ENCODE measurements around the gene PARD3. TPM values are rescaled to one million over a fixed set of nuclear protein-coding genes. Genes with fewer than 3 reads are reported as not detected.
A peak's percentile ranks its signal among the peaks of the same experiment; 100 is the strongest.
"Not testable (repeated sequence)": the region's sequence is repeated elsewhere in the genome, so short reads cannot be mapped to it uniquely, and the experiment has no call there.

PARD3 gene
- total RNA-seq, 1 experiment from 2014 or later: 30.0 TPM

- no peak for DNase-seq (ENCODE audit: low read depth)
These were observed 48.1 kb downstream of the PARD3 start for GRCh38 chr10:34766811-34767494.

DNA sequence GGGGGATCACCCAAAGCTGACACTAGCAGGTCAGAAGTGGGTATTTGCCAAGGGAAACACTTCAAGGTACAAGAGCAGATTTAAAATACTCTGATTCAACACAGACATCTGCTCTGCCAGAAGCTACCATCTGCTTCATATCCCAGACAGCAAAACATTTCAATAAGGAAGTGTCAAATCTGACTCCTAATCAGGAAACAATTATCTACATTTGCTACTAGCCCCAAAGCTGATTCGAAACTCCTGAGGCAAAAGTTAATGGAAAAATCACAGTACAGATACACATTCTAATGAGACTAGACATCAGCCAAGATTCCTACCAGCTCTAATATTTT lies 48.9 kb downstream of the PARD3 start:
- DNase-seq (ENCODE audit: low read depth): no peak

GRCh38 chr10:34764472-34764946 lies 50.6 kb downstream of the PARD3 start:
- DNase-seq (ENCODE audit: low read depth): no peak

GRCh38 chr10:34762603-34763299 lies 52.3 kb downstream of the PARD3 start:
- no peak for DNase-seq (ENCODE audit: low read depth)

DNA sequence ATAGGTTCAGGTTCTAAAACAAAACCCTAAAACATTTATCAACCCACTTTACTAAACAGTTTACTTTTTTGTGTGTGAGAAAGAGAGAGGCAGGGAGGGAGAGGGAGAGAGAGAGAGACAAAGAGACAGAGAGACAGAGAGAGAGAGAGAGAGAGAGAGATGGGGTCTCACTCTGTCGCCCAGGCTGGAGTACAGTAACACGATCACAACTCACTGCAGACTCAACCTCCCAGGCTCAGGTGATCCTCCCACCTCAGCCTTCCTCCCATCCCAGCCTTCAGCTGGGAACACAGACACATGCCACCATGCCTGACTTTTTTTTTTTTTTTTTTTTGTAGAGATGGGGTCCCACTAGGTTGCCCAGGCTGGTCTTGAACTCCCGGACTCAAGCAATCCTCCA lies 52.9 kb downstream of the PARD3 start:
- no peak for DNase-seq (ENCODE audit: low read depth)

GRCh38 chr10:34761453-34761852 lies 53.6 kb downstream of the PARD3 start:
- DNase-seq (ENCODE audit: low read depth): no peak

- DNase-seq (ENCODE audit: low read depth): peak; percentile 29
These were observed 54.5 kb downstream of the PARD3 start for GRCh38 chr10:34760606-34761005.

- no peak for DNase-seq (ENCODE audit: low read depth)
These were observed 55.3 kb downstream of the PARD3 start for GRCh38 chr10:34759837-34760215.

- peak; percentile 81 for DNase-seq (ENCODE audit: low read depth)
These were observed 55.8 kb downstream of the PARD3 start for GRCh38 chr10:34759161-34759836.

GRCh38 chr10:34758447-34758996 lies 56.6 kb downstream of the PARD3 start:
- peak; percentile 98 for DNase-seq (ENCODE audit: low read depth)

DNA sequence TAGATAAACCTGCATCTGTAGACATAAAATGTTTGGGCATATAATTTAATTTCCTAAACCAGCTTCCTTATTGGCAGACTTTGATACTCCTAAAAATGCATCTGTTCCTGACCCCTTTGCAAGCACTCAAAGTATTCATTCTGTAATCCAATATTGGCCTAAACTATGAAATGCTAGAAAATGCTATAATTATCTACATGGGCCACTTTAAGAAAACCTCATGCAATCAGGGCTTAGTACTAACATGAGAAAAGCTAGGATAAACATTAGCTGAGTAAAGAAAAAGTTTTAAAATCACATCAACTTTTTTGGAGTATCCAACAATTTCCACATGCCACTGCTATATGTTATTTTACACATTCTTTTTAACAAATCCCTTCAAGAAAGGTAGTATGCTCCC lies 57.2 kb downstream of the PARD3 start:
- DNase-seq (ENCODE audit: low read depth): no peak

GRCh38 chr10:34757181-34757580 lies 57.9 kb downstream of the PARD3 start:
- not testable (repeated sequence) for DNase-seq (ENCODE audit: low read depth)

GRCh38 chr10:34756584-34756983 lies 58.5 kb downstream of the PARD3 start:
- no peak for DNase-seq (ENCODE audit: low read depth)

GRCh38 chr10:34753014-34753757 lies 61.9 kb downstream of the PARD3 start:
- no peak for DNase-seq (ENCODE audit: low read depth)

GRCh38 chr10:34751272-34751671 lies 63.8 kb downstream of the PARD3 start:
- DNase-seq (ENCODE audit: low read depth): no peak

DNA sequence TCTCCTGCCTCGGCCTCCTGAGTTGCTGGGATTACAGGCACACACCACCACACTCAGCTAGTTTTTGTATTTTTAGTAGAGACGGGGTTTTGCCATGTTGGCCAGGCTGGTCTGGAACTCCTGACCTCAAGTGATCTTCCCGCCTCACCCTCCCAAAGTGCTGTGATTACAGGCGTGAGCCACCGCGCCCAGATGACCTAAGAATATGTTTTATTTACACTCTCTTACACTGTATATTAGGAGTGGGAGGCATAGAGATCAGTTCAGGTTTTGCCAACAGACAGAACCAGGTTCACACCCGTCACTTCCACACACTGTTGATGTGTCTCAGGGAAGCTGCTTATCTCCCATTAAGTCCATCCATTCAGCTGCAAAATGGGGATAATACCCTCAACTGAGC lies 64.3 kb downstream of the PARD3 start:
- DNase-seq (ENCODE audit: low read depth): not testable (repeated sequence)

GRCh38 chr10:34748767-34749166 lies 66.3 kb downstream of the PARD3 start:
- DNase-seq (ENCODE audit: low read depth): no peak

DNA sequence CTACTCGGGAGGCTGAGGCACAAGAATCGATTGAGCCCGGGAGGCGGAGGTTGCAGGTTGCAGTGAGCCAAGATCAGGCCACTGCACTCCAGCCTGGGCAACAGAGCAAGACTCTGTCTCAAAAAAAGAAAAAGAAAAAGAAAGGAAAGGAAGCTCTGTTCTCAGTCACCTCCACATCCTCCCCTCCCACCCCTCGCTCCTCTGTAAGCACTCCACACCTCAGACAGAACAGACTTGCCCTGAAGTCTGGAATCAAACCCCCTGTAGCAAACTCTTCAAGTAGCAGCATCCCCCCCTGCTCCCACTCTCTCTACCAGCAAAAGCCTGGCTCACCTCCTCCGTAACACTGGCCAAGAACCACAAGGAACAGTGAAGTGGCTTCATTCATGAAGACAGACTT lies 66.7 kb downstream of the PARD3 start:
- DNase-seq (ENCODE audit: low read depth): no peak

GRCh38 chr10:34746094-34746493 lies 69.0 kb downstream of the PARD3 start:
- DNase-seq (ENCODE audit: low read depth): no peak

- no peak for DNase-seq (ENCODE audit: low read depth)
These were observed 69.9 kb downstream of the PARD3 start for GRCh38 chr10:34745244-34745643.

GRCh38 chr10:34744590-34744989 lies 70.5 kb downstream of the PARD3 start:
- DNase-seq (ENCODE audit: low read depth): no peak

DNA sequence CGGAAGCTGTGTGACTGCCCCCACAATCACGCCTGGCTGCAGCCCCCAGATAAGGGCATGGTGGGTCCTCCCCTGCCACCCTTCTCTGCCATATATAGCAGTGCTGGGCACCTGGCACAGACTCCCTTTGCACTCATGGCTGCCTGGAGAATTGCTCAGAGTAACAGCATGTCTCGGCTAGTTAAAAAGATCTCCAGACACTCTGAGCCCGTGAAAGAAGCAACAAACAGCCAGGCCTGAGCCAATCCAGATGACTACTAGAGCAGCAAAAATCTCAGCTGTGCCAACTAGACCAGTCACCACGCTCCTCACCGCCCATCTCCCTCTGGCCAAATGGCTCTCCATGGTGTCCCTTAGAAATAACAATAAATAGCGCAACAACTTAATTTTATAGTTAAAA lies 71.3 kb downstream of the PARD3 start:
- no peak for DNase-seq (ENCODE audit: low read depth)

All from RPMI7951 (cell line).